ENCODE data around the gene PFKFB2. TPM values are rescaled to one million over a fixed set of nuclear protein-coding genes. Genes with fewer than 3 reads are reported as not detected.

PFKFB2 gene
- polyA plus RNA-seq, 1 donor from 2014 or later = 9.8 TPM

GRCh38 chr1:207009945-207010344 lies 43.1 kb upstream of the PFKFB2 start:
- no peak overlapping the region for H3K9ac ChIP-seq (ENCODE audit: low read length)
- no peaks in the 10 kb centered on the region for H3F3A ChIP-seq (ENCODE audit: insufficient read depth, low read length, poor library complexity, severe bottlenecking)
- no peaks in the 10 kb centered on the region for H3K9me2 ChIP-seq (ENCODE audit: insufficient read depth, low read length)
- no peak overlapping the region for H3K27ac ChIP-seq (ENCODE audit: low read length)
- no peak overlapping the region for H3K4me3 ChIP-seq (ENCODE audit: low read length)
- H3K4me2 ChIP-seq (ENCODE audit: low read length) = no peak overlapping the region
- H3K36me3 ChIP-seq (ENCODE audit: insufficient read depth, low read length) = no peaks in the 10 kb centered on the region
- no peaks in the 10 kb centered on the region for H3K27me3 ChIP-seq (ENCODE audit: insufficient read depth, low read depth, low read length)
- TF ChIP-seq EZH2 (IDR thresholded peaks at IDR 0.05; ENCODE audit: borderline replicate concordance, insufficient read depth, low read length, poor library complexity, severe bottlenecking) = no peak
- TF ChIP-seq SMC3 (conservative IDR thresholded peaks at IDR 0.05; ENCODE audit: poor library complexity) = no peak
- TF ChIP-seq RAD21 (conservative IDR thresholded peaks at IDR 0.05) = no peak
- TF ChIP-seq MXI1 (conservative IDR thresholded peaks at IDR 0.05; ENCODE audit: poor library complexity, severe bottlenecking) = no peak
- TF ChIP-seq POLR2AphosphoS5 (IDR thresholded peaks at IDR 0.05) = no peak
- TF ChIP-seq EP300 (conservative IDR thresholded peaks at IDR 0.05; ENCODE audit: poor library complexity, severe bottlenecking) = no peak
- TF ChIP-seq, protein P1, sequence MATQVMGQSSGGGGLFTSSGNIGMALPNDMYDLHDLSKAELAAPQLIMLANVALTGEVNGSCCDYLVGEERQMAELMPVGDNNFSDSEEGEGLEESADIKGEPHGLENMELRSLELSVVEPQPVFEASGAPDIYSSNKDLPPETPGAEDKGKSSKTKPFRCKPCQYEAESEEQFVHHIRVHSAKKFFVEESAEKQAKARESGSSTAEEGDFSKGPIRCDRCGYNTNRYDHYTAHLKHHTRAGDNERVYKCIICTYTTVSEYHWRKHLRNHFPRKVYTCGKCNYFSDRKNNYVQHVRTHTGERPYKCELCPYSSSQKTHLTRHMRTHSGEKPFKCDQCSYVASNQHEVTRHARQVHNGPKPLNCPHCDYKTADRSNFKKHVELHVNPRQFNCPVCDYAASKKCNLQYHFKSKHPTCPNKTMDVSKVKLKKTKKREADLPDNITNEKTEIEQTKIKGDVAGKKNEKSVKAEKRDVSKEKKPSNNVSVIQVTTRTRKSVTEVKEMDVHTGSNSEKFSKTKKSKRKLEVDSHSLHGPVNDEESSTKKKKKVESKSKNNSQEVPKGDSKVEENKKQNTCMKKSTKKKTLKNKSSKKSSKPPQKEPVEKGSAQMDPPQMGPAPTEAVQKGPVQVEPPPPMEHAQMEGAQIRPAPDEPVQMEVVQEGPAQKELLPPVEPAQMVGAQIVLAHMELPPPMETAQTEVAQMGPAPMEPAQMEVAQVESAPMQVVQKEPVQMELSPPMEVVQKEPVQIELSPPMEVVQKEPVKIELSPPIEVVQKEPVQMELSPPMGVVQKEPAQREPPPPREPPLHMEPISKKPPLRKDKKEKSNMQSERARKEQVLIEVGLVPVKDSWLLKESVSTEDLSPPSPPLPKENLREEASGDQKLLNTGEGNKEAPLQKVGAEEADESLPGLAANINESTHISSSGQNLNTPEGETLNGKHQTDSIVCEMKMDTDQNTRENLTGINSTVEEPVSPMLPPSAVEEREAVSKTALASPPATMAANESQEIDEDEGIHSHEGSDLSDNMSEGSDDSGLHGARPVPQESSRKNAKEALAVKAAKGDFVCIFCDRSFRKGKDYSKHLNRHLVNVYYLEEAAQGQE (IDR thresholded peaks at IDR 0.05; ENCODE audit: borderline replicate concordance) = no peak
- TF ChIP-seq TAF1 (IDR thresholded peaks at IDR 0.05; ENCODE audit: low read depth) = no peak
- TF ChIP-seq, protein P2, sequence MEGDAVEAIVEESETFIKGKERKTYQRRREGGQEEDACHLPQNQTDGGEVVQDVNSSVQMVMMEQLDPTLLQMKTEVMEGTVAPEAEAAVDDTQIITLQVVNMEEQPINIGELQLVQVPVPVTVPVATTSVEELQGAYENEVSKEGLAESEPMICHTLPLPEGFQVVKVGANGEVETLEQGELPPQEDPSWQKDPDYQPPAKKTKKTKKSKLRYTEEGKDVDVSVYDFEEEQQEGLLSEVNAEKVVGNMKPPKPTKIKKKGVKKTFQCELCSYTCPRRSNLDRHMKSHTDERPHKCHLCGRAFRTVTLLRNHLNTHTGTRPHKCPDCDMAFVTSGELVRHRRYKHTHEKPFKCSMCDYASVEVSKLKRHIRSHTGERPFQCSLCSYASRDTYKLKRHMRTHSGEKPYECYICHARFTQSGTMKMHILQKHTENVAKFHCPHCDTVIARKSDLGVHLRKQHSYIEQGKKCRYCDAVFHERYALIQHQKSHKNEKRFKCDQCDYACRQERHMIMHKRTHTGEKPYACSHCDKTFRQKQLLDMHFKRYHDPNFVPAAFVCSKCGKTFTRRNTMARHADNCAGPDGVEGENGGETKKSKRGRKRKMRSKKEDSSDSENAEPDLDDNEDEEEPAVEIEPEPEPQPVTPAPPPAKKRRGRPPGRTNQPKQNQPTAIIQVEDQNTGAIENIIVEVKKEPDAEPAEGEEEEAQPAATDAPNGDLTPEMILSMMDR (IDR thresholded peaks at IDR 0.05; ENCODE audit: poor library complexity, severe bottlenecking) = no peak
- no peaks in the 10 kb centered on the region for H4K20me1 ChIP-seq (ENCODE audit: insufficient read depth)
- no peaks in the 10 kb centered on the region for H3K9me3 ChIP-seq (ENCODE audit: low read length)
- no peak overlapping the region for H2AFZ ChIP-seq (ENCODE audit: low read depth, low read length)
- H3K79me2 ChIP-seq (replicated peaks; ENCODE audit: insufficient read depth, low read length) = no peaks in the 10 kb centered on the region

- Histone ChIP-seq H3K9ac (ENCODE audit: low read length) (no peak overlapping the region), H3K36me3 (ENCODE audit: insufficient read depth, low read length) (no peaks in the 10 kb centered on the region), H4K20me1 (ENCODE audit: insufficient read depth) (no peaks in the 10 kb centered on the region), H3K9me3 (ENCODE audit: low read length) (no peaks in the 10 kb centered on the region), H3K4me3 (ENCODE audit: low read length) (no peak overlapping the region), H3K27ac (ENCODE audit: low read length) (no peak overlapping the region), H3F3A (ENCODE audit: insufficient read depth, low read length, poor library complexity, severe bottlenecking) (no peaks in the 10 kb centered on the region), H2AFZ (ENCODE audit: low read depth, low read length) (no peak overlapping the region), H3K79me2 (replicated peaks; ENCODE audit: insufficient read depth, low read length) (no peaks in the 10 kb centered on the region), H3K9me2 (ENCODE audit: insufficient read depth, low read length) (no peaks in the 10 kb centered on the region), H3K27me3 (ENCODE audit: insufficient read depth, low read depth, low read length) (no peaks in the 10 kb centered on the region), H3K4me2 (ENCODE audit: low read length) (no peak overlapping the region)
- TF ChIP-seq MXI1 (conservative IDR thresholded peaks at IDR 0.05; ENCODE audit: poor library complexity, severe bottlenecking) (no peak), RAD21 (conservative IDR thresholded peaks at IDR 0.05) (no peak), EP300 (conservative IDR thresholded peaks at IDR 0.05; ENCODE audit: poor library complexity, severe bottlenecking) (no peak), SMC3 (conservative IDR thresholded peaks at IDR 0.05; ENCODE audit: poor library complexity) (no peak), POLR2AphosphoS5 (IDR thresholded peaks at IDR 0.05) (no peak), TAF1 (IDR thresholded peaks at IDR 0.05; ENCODE audit: low read depth) (no peak), EZH2 (IDR thresholded peaks at IDR 0.05; ENCODE audit: borderline replicate concordance, insufficient read depth, low read length, poor library complexity, severe bottlenecking) (no peak)
- TF ChIP-seq, protein P2 (IDR thresholded peaks at IDR 0.05; ENCODE audit: poor library complexity, severe bottlenecking) = no peak
- TF ChIP-seq, protein P1 (IDR thresholded peaks at IDR 0.05; ENCODE audit: borderline replicate concordance) = no peak
Observed at GRCh38 chr1:207010726-207011125, 42.3 kb upstream of the PFKFB2 start.
